GM06990 (cell line): Measurements from ENCODE around the gene TOR1AIP1.
"Not testable (repeated sequence)": the region's sequence is repeated elsewhere in the genome, so short reads cannot be mapped to it uniquely, and the experiment has no call there.

ENCODE experiments used
- DNase-seq: peaks from one replicate; pipeline ENCODE4 v3.0.0-alpha.2; 2011; ENCODE audit not compliant: insufficient read length; ENCODE audit errors: extremely low read depth
- H3K27me3 ChIP-seq: replicated peaks from 2 replicates; pipeline ENCODE4 v1.6.0; 2011; ENCODE audit warnings: low read length; ENCODE audit not compliant: control insufficient read depth, insufficient read depth
- H3K36me3 ChIP-seq: 2 replicates; pipeline ENCODE4 v1.5.1; 2011; ENCODE audit warnings: low read length; ENCODE audit not compliant: control insufficient read depth, insufficient read depth
- H3K4me3 ChIP-seq: replicated peaks from 2 replicates; pipeline ENCODE4 v1.5.1; 2011; ENCODE audit warnings: low read depth, mild to moderate bottlenecking, control low read depth, low read length
- TF ChIP-seq, protein P1 (sequence below): IDR thresholded peaks from 2 replicates; pipeline ENCODE4 v1.5.1; 2011; ENCODE audit warnings: low read length, control low read depth, mild to moderate bottlenecking, inconsistent platforms; ENCODE audit not compliant: insufficient read depth, poor library complexity, severe bottlenecking

The TOR1AIP1 gene, protein sequence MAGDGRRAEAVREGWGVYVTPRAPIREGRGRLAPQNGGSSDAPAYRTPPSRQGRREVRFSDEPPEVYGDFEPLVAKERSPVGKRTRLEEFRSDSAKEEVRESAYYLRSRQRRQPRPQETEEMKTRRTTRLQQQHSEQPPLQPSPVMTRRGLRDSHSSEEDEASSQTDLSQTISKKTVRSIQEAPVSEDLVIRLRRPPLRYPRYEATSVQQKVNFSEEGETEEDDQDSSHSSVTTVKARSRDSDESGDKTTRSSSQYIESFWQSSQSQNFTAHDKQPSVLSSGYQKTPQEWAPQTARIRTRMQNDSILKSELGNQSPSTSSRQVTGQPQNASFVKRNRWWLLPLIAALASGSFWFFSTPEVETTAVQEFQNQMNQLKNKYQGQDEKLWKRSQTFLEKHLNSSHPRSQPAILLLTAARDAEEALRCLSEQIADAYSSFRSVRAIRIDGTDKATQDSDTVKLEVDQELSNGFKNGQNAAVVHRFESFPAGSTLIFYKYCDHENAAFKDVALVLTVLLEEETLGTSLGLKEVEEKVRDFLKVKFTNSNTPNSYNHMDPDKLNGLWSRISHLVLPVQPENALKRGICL

GRCh38 chr1:179882253-179883039, at the start of gene TOR1AIP1:
TOR1AIP1 (plus strand) TSS chr1:179882285; CDS start chr1:179882503, 218 bp downstream.
- peak; percentile 99 for DNase-seq
- TF ChIP-seq, protein P1, sequence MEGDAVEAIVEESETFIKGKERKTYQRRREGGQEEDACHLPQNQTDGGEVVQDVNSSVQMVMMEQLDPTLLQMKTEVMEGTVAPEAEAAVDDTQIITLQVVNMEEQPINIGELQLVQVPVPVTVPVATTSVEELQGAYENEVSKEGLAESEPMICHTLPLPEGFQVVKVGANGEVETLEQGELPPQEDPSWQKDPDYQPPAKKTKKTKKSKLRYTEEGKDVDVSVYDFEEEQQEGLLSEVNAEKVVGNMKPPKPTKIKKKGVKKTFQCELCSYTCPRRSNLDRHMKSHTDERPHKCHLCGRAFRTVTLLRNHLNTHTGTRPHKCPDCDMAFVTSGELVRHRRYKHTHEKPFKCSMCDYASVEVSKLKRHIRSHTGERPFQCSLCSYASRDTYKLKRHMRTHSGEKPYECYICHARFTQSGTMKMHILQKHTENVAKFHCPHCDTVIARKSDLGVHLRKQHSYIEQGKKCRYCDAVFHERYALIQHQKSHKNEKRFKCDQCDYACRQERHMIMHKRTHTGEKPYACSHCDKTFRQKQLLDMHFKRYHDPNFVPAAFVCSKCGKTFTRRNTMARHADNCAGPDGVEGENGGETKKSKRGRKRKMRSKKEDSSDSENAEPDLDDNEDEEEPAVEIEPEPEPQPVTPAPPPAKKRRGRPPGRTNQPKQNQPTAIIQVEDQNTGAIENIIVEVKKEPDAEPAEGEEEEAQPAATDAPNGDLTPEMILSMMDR, result peak; percentile 18
- no peaks in the 10 kb centered on the region for H3K36me3 ChIP-seq
- peak within 1 kb of the TSS; percentile 93 for H3K4me3 ChIP-seq
- H3K27me3 ChIP-seq, result no peaks in the 10 kb centered on the region

GRCh38 chr1:179836686-179837445, 45.2 kb upstream of the TOR1AIP1 start:
- H3K36me3 ChIP-seq, H3K27me3 ChIP-seq, H3K4me3 ChIP-seq: not testable (repeated sequence)

GRCh38 chr1:179840107-179840506, 42.0 kb upstream of the TOR1AIP1 start:
- Histone ChIP-seq H3K27me3 (no peaks in the 10 kb centered on the region), H3K36me3 (no peaks in the 10 kb centered on the region; the same call in 1 of the 2 replicates), H3K4me3 (no peak overlapping the region)
- TF ChIP-seq, protein P1, result no peak
- DNase-seq, result no peak

More at GRCh38 chr1:179836686-179837445, 45.2 kb upstream of the TOR1AIP1 start:
- DNase-seq, result not testable (repeated sequence)

DNA sequence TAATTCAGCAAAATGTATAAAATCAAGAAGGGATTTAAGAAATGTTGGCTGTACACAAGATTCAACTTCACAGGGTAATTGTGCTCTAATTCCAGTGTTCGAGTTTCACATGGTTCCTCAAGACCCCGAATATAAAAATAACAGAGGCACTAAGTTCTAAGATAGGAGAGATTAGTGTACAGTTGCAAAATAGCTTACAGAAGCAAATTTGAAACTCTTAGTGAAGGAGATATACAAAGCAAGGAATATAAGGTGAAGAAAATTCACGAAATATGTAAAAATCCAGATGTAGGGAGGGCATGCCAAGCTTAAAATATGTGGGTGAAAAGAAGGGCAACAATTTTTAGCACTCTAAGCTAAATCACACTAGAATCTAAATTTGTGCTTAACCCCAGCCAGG, 33.9 kb upstream of the TOR1AIP1 start:
- H3K27me3 ChIP-seq, result no peaks in the 10 kb centered on the region
- TF ChIP-seq, protein P1, result no peak
- H3K36me3 ChIP-seq, result peaks cover 11% of the 10 kb centered on the region
- no peak for DNase-seq
- no peak overlapping the region for H3K4me3 ChIP-seq

DNA sequence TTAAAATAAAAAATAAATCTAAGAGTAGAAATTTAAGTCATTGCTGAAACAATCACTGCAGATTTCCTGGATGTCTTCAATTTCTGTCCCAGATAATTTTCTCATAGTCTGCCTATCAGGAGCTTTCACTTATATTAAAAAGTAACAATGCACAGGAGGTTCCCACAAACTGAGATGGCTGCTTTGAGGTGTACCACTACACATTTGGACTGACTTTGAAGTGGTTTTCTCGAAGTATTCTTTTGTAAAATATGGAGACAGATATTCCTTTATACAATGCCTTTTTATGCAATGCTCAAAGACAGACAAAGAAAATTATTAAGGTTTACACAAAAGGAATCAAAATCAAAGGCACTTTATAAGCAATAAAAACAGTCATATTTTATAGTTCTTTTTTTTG, 29.0 kb upstream of the TOR1AIP1 start:
- H3K4me3 ChIP-seq, result no peak overlapping the region
- no peaks in the 10 kb centered on the region for H3K27me3 ChIP-seq
- DNase-seq, result no peak
- peaks cover 7% of the 10 kb centered on the region for H3K36me3 ChIP-seq
- TF ChIP-seq, protein P1, result no peak

- H3K4me3 ChIP-seq, DNase-seq, H3K36me3 ChIP-seq, H3K27me3 ChIP-seq: not testable (repeated sequence)
These were observed 26.3 kb upstream of the TOR1AIP1 start for GRCh38 chr1:179855831-179856230.
